GM23338 (cell line): ENCODE results near the gene BPIFB2. TPM values are rescaled to one million over a fixed set of nuclear protein-coding genes. Genes with fewer than 3 reads are reported as not detected.

Source experiments
- ATAC-seq: fragments of 200-7000 bp; cut with Tn5 transposase; 3 replicates; pipeline ENCODE4 v1.9.1; 2020
- DNase-seq: peaks from one replicate; pipeline ENCODE4 v3.0.0-alpha.2; 2015; ENCODE audit warnings: low spot score
- H2AFZ ChIP-seq: fragments of 200-600 bp; sonication (generic); 2 replicates; pipeline ENCODE4 v1.8.0; 2016; ENCODE audit warnings: antibody characterized with exemption, mild to moderate bottlenecking, moderate library complexity
- H3F3A ChIP-seq: fragments of 200-600 bp; sonication (generic); replicated peaks from 2 replicates; pipeline ENCODE4 v1.8.0; 2017; ENCODE audit warnings: antibody characterized with exemption, mixed run types, low read depth
- H3K27ac ChIP-seq: fragments of 200-600 bp; sonication (generic); 2 replicates; pipeline ENCODE4 v1.6.1; 2016; ENCODE audit warnings: low read depth
- H3K27me3 ChIP-seq: fragments of 200-600 bp; sonication (generic); 2 replicates; pipeline ENCODE4 v1.8.0; 2016; ENCODE audit warnings: mild to moderate bottlenecking, mixed run types, moderate library complexity; ENCODE audit not compliant: insufficient read depth
- H3K36me3 ChIP-seq: fragments of 200-600 bp; sonication (generic); 2 replicates; pipeline ENCODE4 v1.8.0; 2016; ENCODE audit warnings: mild to moderate bottlenecking; ENCODE audit not compliant: insufficient read depth
- H3K4me1 ChIP-seq: fragments of 200-600 bp; sonication (generic); 2 replicates; pipeline ENCODE4 v1.8.0; 2016; ENCODE audit warnings: mild to moderate bottlenecking, moderate library complexity; ENCODE audit not compliant: insufficient read depth
- H3K4me2 ChIP-seq: fragments of 200-600 bp; sonication (generic); 2 replicates; pipeline ENCODE4 v1.7.1; 2017; ENCODE audit warnings: mixed run types
- H3K4me3 ChIP-seq: fragments of 200-600 bp; sonication (generic); 2 replicates; pipeline ENCODE4 v1.6.1; 2016; ENCODE audit warnings: mixed run types
- H3K79me2 ChIP-seq: fragments of 200-600 bp; sonication (generic); replicated peaks from 2 replicates; pipeline ENCODE4 v1.8.0; 2017; ENCODE audit warnings: mild to moderate bottlenecking; ENCODE audit not compliant: insufficient read depth
- H3K9me2 ChIP-seq: fragments of 200-600 bp; sonication (generic); 2 replicates; pipeline ENCODE4 v1.8.0; 2017; ENCODE audit not compliant: insufficient read depth
- H4K20me1 ChIP-seq: fragments of 200-600 bp; sonication (generic); replicated peaks from 2 replicates; pipeline ENCODE4 v1.8.0; 2017; ENCODE audit warnings: mild to moderate bottlenecking; ENCODE audit not compliant: insufficient read depth
- H3K27ac Mint-ChIP-seq: 2 replicates; pipeline ENCODE4 v1.8.0; 2020; ENCODE audit warnings: inconsistent platforms, mild to moderate bottlenecking, moderate library complexity, mixed read lengths
- H3K27me3 Mint-ChIP-seq: 3 replicates; pipeline ENCODE4 v1.8.0; 2022; ENCODE audit warnings: low read depth, mild to moderate bottlenecking, moderate library complexity, mixed read lengths, inconsistent platforms; ENCODE audit not compliant: insufficient read depth, poor library complexity
- H3K36me3 Mint-ChIP-seq: 3 replicates; pipeline ENCODE4 v1.8.0; 2021; ENCODE audit warnings: low read depth, mild to moderate bottlenecking, inconsistent platforms, moderate library complexity, mixed read lengths
- H3K4me1 Mint-ChIP-seq: 3 replicates; pipeline ENCODE4 v1.8.0; 2020; ENCODE audit warnings: mild to moderate bottlenecking, inconsistent platforms, mixed read lengths
- H3K4me3 Mint-ChIP-seq: 3 replicates; pipeline ENCODE4 v1.8.0; 2021; ENCODE audit warnings: moderate library complexity, mild to moderate bottlenecking, inconsistent platforms, mixed read lengths
- H3K9me3 Mint-ChIP-seq: 3 replicates; pipeline ENCODE4 v1.8.0; 2020; ENCODE audit warnings: moderate library complexity, mild to moderate bottlenecking, inconsistent platforms, mixed read lengths
- CREB1 ChIP-seq: fragments of 250-450 bp; sonication (Bioruptor Pico); IDR thresholded peaks from 2 replicates; pipeline ENCODE4 v1.5.0; 2020; ENCODE audit warnings: low read depth, mild to moderate bottlenecking, moderate library complexity
- ETS1 ChIP-seq: IDR thresholded peaks from 2 replicates; pipeline ENCODE4 v1.6.1; 2016; ENCODE audit warnings: antibody characterized with exemption
- EZH2 ChIP-seq: fragments of 200-600 bp; sonication (generic); IDR thresholded peaks from one replicate; pipeline ENCODE4 v1.8.0; 2017; ENCODE audit warnings: antibody characterized with exemption, mild to moderate bottlenecking, low read depth; ENCODE audit not compliant: unreplicated experiment
- EZH2phosphoT487 ChIP-seq: fragments of 200-600 bp; sonication (generic); IDR thresholded peaks from one replicate; pipeline ENCODE4 v1.8.1; 2018; ENCODE audit warnings: antibody characterized with exemption; ENCODE audit not compliant: unreplicated experiment
- JUNB ChIP-seq: IDR thresholded peaks from one replicate; pipeline ENCODE4 v1.6.1; 2016; ENCODE audit warnings: antibody characterized with exemption; ENCODE audit not compliant: unreplicated experiment
- NANOG ChIP-seq: IDR thresholded peaks from 2 replicates; pipeline ENCODE4 v1.6.1; 2016; ENCODE audit warnings: antibody characterized with exemption, borderline replicate concordance
- POLR2AphosphoS5 ChIP-seq: IDR thresholded peaks from 2 replicates; pipeline ENCODE4 v1.6.1; 2016; ENCODE audit warnings: antibody characterized with exemption, low read depth
- REST ChIP-seq: IDR thresholded peaks from one replicate; pipeline ENCODE4 v1.6.1; 2018; ENCODE audit warnings: antibody characterized with exemption; ENCODE audit not compliant: unreplicated experiment
- STAT1 ChIP-seq: IDR thresholded peaks from one replicate; pipeline ENCODE4 v1.6.1; 2016; ENCODE audit warnings: antibody characterized with exemption; ENCODE audit not compliant: unreplicated experiment
- ZNF114 ChIP-seq: fragments of 250-450 bp; sonication (Bioruptor Pico); IDR thresholded peaks from 2 replicates; pipeline ENCODE4 v1.5.0; 2020; ENCODE audit warnings: mild to moderate bottlenecking, moderate library complexity
- ZNF331 ChIP-seq: fragments of 250-450 bp; sonication (Bioruptor Pico); IDR thresholded peaks from 2 replicates; pipeline ENCODE4 v1.5.0; 2020; ENCODE audit warnings: low read depth, mild to moderate bottlenecking, moderate library complexity
- polyA plus RNA-seq: library from polyadenylated mRNA; unstranded; fragments of >200 nt; fragmentation: Nextera tagmentation; extraction: Ambion mirVana; gene quantifications from 2 replicates; pipeline ENCODE4 v1.2.1, GENCODE V29; 2016
- total RNA-seq: library from RNA; depleted of rRNA; stranded (reverse); fragments of >200 nt; shearing (Covaris generic); gene quantifications from 2 replicates; pipeline ENCODE4 v1.2.3, GENCODE V29; 2014
- TF ChIP-seq, protein P1 (sequence below): fragments of 250-450 bp; sonication (Bioruptor Pico); IDR thresholded peaks from 2 replicates; pipeline ENCODE4 v1.5.0; 2020; ENCODE audit warnings: mild to moderate bottlenecking, moderate library complexity
- TF ChIP-seq, protein P2 (sequence below), 2 experiments: fragments of 200-600 bp in 1 of 2; sonication (generic) in 1 of 2; conservative IDR thresholded peaks; 2 replicates each; pipeline versions ENCODE4 v1.5.1 to v1.6.1; 2016 to 2017; ENCODE audit warnings: antibody characterized with exemption in 2 of 2, low read depth in 2 of 2, mild to moderate bottlenecking in 2 of 2, moderate library complexity in 1 of 2

The BPIFB2 gene
- total and polyA plus RNA-seq, 2 experiments from 2014 or later, result not detected

DNA sequence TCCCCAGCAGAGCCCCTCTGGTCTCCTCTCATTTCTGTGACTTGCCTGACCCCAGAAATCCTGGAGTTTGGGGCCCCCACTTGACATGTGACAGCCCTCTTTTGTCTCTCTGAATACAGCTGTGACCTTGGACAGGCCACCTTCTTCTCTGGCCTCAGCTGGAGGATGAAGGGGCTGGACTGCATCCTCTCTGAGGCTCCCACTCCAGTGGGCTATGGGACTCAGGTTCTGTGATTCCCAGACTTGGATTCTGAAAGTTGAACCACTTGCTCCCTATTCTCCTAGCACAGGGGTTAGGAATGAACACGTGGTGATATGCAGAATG lies 55.3 kb downstream of the BPIFB2 start:
- H3K9me2 ChIP-seq, result no peaks in the 10 kb centered on the region
- ATAC-seq (no peak), DNase-seq (no peak)
- Mint-ChIP-seq H3K9me3 (no peaks in the 10 kb centered on the region; the same call in 2 of the 3 replicates), H3K4me1 (no peaks in the 10 kb centered on the region; the same call in 2 of the 3 replicates), H3K27me3 (peaks cover 8% of the 10 kb centered on the region), H3K36me3 (no peaks in the 10 kb centered on the region), H3K4me3 (no peak overlapping the region), H3K27ac (no peak overlapping the region)
- H3K36me3 ChIP-seq, result no peaks in the 10 kb centered on the region
- no peaks in the 10 kb centered on the region for H3K4me1 ChIP-seq
- no peak for TF ChIP-seq POLR2AphosphoS5
- no peak for TF ChIP-seq EZH2phosphoT487
- TF ChIP-seq ETS1, result no peak
- TF ChIP-seq REST, result no peak
- TF ChIP-seq, protein P1, sequence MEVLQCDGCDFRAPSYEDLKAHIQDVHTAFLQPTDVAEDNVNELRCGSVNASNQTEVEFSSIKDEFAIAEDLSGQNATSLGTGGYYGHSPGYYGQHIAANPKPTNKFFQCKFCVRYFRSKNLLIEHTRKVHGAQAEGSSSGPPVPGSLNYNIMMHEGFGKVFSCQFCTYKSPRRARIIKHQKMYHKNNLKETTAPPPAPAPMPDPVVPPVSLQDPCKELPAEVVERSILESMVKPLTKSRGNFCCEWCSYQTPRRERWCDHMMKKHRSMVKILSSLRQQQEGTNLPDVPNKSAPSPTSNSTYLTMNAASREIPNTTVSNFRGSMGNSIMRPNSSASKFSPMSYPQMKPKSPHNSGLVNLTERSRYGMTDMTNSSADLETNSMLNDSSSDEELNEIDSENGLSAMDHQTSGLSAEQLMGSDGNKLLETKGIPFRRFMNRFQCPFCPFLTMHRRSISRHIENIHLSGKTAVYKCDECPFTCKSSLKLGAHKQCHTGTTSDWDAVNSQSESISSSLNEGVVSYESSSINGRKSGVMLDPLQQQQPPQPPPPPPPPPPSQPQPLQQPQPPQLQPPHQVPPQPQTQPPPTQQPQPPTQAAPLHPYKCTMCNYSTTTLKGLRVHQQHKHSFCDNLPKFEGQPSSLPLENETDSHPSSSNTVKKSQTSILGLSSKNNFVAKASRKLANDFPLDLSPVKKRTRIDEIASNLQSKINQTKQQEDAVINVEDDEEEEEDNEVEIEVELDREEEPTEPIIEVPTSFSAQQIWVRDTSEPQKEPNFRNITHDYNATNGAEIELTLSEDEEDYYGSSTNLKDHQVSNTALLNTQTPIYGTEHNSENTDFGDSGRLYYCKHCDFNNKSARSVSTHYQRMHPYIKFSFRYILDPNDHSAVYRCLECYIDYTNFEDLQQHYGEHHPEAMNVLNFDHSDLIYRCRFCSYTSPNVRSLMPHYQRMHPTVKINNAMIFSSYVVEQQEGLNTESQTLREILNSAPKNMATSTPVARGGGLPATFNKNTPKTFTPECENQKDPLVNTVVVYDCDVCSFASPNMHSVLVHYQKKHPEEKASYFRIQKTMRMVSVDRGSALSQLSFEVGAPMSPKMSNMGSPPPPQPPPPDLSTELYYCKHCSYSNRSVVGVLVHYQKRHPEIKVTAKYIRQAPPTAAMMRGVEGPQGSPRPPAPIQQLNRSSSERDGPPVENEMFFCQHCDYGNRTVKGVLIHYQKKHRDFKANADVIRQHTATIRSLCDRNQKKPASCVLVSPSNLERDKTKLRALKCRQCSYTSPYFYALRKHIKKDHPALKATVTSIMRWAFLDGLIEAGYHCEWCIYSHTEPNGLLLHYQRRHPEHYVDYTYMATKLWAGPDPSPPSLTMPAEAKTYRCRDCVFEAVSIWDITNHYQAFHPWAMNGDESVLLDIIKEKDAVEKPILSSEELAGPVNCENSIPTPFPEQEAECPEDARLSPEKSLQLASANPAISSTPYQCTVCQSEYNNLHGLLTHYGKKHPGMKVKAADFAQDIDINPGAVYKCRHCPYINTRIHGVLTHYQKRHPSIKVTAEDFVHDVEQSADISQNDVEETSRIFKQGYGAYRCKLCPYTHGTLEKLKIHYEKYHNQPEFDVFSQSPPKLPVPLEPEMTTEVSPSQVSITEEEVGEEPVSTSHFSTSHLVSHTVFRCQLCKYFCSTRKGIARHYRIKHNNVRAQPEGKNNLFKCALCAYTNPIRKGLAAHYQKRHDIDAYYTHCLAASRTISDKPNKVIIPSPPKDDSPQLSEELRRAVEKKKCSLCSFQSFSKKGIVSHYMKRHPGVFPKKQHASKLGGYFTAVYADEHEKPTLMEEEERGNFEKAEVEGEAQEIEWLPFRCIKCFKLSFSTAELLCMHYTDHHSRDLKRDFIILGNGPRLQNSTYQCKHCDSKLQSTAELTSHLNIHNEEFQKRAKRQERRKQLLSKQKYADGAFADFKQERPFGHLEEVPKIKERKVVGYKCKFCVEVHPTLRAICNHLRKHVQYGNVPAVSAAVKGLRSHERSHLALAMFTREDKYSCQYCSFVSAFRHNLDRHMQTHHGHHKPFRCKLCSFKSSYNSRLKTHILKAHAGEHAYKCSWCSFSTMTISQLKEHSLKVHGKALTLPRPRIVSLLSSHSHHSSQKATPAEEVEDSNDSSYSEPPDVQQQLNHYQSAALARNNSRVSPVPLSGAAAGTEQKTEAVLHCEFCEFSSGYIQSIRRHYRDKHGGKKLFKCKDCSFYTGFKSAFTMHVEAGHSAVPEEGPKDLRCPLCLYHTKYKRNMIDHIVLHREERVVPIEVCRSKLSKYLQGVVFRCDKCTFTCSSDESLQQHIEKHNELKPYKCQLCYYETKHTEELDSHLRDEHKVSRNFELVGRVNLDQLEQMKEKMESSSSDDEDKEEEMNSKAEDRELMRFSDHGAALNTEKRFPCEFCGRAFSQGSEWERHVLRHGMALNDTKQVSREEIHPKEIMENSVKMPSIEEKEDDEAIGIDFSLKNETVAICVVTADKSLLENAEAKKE (CRISPR knock-in tag), result no peak
- no peak for TF ChIP-seq NANOG
- no peak for TF ChIP-seq STAT1
- TF ChIP-seq ZNF331, result no peak
- TF ChIP-seq, protein P2, sequence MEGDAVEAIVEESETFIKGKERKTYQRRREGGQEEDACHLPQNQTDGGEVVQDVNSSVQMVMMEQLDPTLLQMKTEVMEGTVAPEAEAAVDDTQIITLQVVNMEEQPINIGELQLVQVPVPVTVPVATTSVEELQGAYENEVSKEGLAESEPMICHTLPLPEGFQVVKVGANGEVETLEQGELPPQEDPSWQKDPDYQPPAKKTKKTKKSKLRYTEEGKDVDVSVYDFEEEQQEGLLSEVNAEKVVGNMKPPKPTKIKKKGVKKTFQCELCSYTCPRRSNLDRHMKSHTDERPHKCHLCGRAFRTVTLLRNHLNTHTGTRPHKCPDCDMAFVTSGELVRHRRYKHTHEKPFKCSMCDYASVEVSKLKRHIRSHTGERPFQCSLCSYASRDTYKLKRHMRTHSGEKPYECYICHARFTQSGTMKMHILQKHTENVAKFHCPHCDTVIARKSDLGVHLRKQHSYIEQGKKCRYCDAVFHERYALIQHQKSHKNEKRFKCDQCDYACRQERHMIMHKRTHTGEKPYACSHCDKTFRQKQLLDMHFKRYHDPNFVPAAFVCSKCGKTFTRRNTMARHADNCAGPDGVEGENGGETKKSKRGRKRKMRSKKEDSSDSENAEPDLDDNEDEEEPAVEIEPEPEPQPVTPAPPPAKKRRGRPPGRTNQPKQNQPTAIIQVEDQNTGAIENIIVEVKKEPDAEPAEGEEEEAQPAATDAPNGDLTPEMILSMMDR (conservative IDR thresholded peaks at IDR 0.05; ENCODE audit: low read depth in 2 of 2), result no peak
- TF ChIP-seq ZNF114 (CRISPR knock-in tag), result no peak
- no peak for TF ChIP-seq JUNB
- TF ChIP-seq CREB1 (CRISPR knock-in tag), result no peak
- TF ChIP-seq EZH2, result no peak
- no peaks in the 10 kb centered on the region for H3K27me3 ChIP-seq
- H3K4me3 ChIP-seq, result no peak overlapping the region
- H3F3A ChIP-seq, result no peaks in the 10 kb centered on the region
- H3K79me2 ChIP-seq, result no peaks in the 10 kb centered on the region
- H4K20me1 ChIP-seq, result no peaks in the 10 kb centered on the region
- H3K27ac ChIP-seq, result no peak overlapping the region
- H2AFZ ChIP-seq, result no peak overlapping the region
- no peak overlapping the region for H3K4me2 ChIP-seq
